Muscle of arm (tissue), 14 donors: Measurements from ENCODE around the gene ID2. TPM values are rescaled to one million over a fixed set of nuclear protein-coding genes. Genes with fewer than 3 reads are reported as not detected.
A peak's percentile ranks its signal among the peaks of the same experiment; 100 is the strongest.

Experiments used
- DNase-seq: peaks from one replicate; pipeline ENCODE4 v3.0.0-alpha.2; 2013
- long read RNA-seq, 11 donors: transcript quantifications; one replicate each; lab custom pipeline, GENCODE V29; 2026
- polyA plus RNA-seq, 12 donors: library from polyadenylated mRNA; unstranded; fragments of 120-200 nt; gene quantifications; one replicate each; pipeline ENCODE4 v1.2.1, GENCODE V29; 2013; ENCODE audit not compliant: insufficient read length in 12 of 12

The ID2 gene, protein sequence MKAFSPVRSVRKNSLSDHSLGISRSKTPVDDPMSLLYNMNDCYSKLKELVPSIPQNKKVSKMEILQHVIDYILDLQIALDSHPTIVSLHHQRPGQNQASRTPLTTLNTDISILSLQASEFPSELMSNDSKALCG
- 100 to 1,000 TPM in 2 of 12 donors, 10 to 100 TPM in 9, not detected in 1; 24.6 to 163 (median 34.2) TPM for polyA plus RNA-seq
- long read RNA-seq, donor 1, transcript ID2-204 (2 exons, 474 nt): minor isoform, 21 of 461 reads
- long read RNA-seq, donor 1, transcript ID2-203 (3 exons, 1,362 nt): major isoform, 323 of 461 reads
- long read RNA-seq, donor 1, partial matches to known transcripts: 116 of 461 reads
- long read RNA-seq, donor 1, other reads (novel, unspliced or antisense): 0 of 461 reads
- long read RNA-seq, donor 2, transcript ID2-203 (3 exons, 1,362 nt): major isoform, 27 of 29 reads
- long read RNA-seq, donor 2, partial matches to known transcripts: 0 of 29 reads
- long read RNA-seq, donor 2, other reads (novel, unspliced or antisense): 0 of 29 reads
- long read RNA-seq, donor 3, transcript ID2-203 (3 exons, 1,362 nt): major isoform, 8 of 8 reads
- long read RNA-seq, donor 3, partial matches to known transcripts: 0 of 8 reads
- long read RNA-seq, donor 3, other reads (novel, unspliced or antisense): 0 of 8 reads
- long read RNA-seq, donor 4, transcript ID2-203 (3 exons, 1,362 nt): major isoform, 7 of 7 reads
- long read RNA-seq, donor 4, partial matches to known transcripts: 0 of 7 reads
- long read RNA-seq, donor 4, other reads (novel, unspliced or antisense): 0 of 7 reads
- long read RNA-seq, donor 5, transcript ID2-203 (3 exons, 1,362 nt): major isoform, 20 of 20 reads
- long read RNA-seq, donor 5, partial matches to known transcripts: 0 of 20 reads
- long read RNA-seq, donor 5, other reads (novel, unspliced or antisense): 0 of 20 reads
- long read RNA-seq, donor 6, transcript ID2-203 (3 exons, 1,362 nt): major isoform, 14 of 14 reads
- long read RNA-seq, donor 6, partial matches to known transcripts: 0 of 14 reads
- long read RNA-seq, donor 6, other reads (novel, unspliced or antisense): 0 of 14 reads
- long read RNA-seq, donor 7, transcript ID2-203 (3 exons, 1,362 nt): major isoform, 19 of 20 reads
- long read RNA-seq, donor 7, partial matches to known transcripts: 0 of 20 reads
- long read RNA-seq, donor 7, other reads (novel, unspliced or antisense): 0 of 20 reads
- long read RNA-seq, donor 8, transcript ID2-203 (3 exons, 1,362 nt): major isoform, 23 of 24 reads
- long read RNA-seq, donor 8, partial matches to known transcripts: 0 of 24 reads
- long read RNA-seq, donor 8, other reads (novel, unspliced or antisense): 0 of 24 reads
- long read RNA-seq, donor 9, transcript ID2-203 (3 exons, 1,362 nt): major isoform, 28 of 43 reads
- long read RNA-seq, donor 9, partial matches to known transcripts: 14 of 43 reads
- long read RNA-seq, donor 9, other reads (novel, unspliced or antisense): 0 of 43 reads
- long read RNA-seq, donor 10, transcript ID2-203 (3 exons, 1,362 nt): major isoform, 18 of 19 reads
- long read RNA-seq, donor 10, partial matches to known transcripts: 0 of 19 reads
- long read RNA-seq, donor 10, other reads (novel, unspliced or antisense): 0 of 19 reads
- long read RNA-seq, donor 11, transcript ID2-203 (3 exons, 1,362 nt): major isoform, 28 of 30 reads
- long read RNA-seq, donor 11, partial matches to known transcripts: 0 of 30 reads
- long read RNA-seq, donor 11, other reads (novel, unspliced or antisense): 0 of 30 reads

GRCh38 chr2:8681786-8682692, at the start of gene ID2:
TSS of gene ID2 (plus strand) at chr2:8682056. CDS start at chr2:8682166, 110 bp downstream.
- DNase-seq: peak; percentile 99

DNA sequence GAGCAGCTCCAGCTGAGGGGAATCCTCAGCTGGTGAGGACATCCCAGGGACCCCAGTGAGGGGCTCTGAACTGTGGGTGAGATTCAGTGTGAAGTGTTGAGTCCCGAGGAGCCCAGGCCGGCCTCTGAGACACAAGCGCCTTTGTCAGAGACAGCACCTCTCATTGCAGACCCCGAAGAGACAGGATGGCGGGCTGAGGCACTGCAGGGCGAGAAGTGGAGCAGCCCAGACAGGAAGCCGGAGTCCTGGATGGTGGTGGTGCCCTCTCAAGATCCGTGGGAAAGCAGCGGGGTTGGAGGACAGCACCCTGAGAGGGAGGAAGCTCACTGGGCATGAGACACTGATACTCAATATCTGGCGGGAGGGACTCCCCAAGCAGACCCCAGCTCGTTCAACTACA, 49.1 kb upstream of the ID2 start:
- DNase-seq: no peak

DNA sequence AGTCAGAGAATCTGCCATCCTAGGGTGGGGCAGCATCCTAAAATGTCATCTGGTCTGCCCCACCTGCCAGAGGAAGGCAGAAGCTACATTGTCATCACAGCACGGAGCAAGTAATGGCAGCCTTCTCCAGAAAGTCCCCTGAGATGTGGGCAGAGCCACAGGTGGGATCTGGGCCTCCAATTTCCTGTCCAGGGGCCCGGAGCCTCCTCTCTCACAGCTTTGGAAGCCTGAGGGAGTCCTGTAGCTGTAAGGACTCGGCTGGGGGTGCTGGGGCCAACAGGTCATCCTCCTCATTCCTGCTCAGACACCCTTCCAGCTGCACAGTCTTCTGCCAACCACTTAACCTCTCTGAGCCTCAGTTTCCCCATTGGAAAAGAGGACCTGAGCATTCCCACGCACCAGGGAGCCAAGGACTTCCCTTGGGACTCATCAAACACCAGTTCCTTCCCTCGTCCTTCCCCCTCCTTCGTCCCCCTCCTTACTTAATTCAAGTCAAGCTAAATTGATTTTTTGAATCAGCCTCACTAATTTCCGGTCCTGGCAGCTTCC, 48.6 kb upstream of the ID2 start:
- no peak for DNase-seq

DNA sequence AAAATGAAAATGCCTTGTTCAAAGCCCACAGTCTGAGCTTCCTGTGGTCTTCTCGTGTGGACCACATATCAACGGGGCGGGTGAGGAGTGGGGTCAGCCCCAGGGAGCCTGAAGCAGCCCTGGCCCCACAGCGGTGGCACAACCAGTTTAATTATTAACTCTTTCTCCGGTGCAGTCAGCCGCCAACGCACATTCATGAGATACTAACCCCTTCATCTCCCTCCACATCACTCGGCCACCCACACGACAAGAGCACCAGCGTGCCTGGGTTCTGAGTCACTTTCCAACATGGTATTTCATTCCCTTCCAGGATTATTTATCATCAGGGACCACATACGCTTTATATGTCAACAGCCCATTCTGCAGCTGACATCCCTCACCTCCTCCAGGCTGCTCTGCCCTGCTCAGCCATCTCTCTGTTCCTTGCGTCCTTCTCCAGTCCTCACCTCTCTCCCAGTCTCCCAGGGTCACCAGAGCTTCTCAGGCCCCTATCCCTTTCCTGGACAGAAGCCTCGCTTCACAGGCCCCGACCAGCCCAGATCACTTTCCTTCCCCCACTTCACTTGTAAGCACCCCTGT, 48.0 kb upstream of the ID2 start:
- no peak for DNase-seq

- DNase-seq: no peak
Observed at GRCh38 chr2:8634466-8635172, 47.2 kb upstream of the ID2 start.

DNA sequence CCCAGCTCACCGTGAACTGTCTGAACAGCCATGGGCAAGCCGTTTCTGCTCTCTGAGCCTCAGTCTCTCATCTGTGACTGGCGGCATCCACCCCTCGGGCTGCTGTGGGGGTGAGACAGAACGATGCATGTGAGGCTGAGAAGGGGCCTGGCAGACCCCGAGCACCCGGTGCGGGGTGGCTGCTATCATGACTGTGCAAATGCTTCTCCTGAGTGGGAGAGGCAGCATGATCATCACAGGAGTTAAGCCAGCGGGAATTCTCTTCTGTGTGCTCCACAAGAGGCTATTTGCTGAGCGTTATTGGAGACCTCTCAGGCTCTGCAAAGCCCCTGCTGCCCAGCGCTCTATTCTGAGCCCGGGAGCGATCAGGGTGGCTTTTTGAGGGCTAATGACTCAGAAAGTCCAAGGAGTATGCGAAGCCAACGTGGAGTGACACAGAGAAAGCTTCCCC, 45.8 kb upstream of the ID2 start:
- DNase-seq: no peak

GRCh38 chr2:8636721-8637636, 44.9 kb upstream of the ID2 start:
- no peak for DNase-seq

DNA sequence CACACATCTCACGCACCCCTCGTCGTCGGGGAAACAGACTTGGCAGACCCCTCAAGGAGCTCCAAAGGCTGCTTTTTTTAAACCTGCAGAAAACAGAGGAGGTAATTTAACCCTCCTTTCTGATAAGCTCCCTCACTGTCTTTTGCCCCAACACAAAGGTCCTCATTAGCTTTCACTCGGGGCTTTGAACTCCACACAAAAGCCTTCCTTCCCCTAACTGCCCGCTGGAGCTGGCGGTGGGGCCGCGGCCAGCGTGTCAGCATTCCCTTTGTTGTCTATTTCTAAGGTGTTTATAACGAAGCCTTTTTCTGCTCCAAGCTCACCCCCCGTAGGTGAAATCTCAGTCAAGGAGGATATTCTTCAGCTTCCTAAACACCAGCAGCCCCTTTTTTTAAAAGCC, 43.5 kb upstream of the ID2 start:
- DNase-seq: no peak

DNA sequence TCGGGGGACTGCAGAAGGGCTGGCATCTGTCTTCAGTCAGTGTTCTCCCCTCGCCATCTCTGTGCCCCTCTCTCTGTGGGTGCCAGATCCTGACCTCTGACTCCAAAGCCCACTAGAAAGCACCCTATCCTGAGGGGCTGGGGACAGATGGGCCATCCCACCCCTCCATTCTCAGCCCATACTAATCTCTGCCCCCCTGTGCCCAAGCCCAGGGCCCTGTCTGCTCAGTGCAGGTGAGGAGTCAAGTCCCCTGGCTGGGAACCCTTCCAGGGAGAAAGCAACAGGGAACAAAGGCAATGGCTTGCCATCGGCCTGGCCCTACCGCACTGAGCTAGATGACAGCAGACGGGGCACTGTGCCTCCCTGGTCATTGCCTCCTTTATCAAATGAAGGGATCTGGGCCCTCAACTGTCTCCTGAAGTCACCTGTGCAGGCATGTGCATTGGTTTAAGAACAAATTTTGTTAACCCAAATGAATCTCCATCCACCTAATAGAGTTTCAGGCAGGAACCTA, 42.7 kb upstream of the ID2 start:
- no peak for DNase-seq

DNA sequence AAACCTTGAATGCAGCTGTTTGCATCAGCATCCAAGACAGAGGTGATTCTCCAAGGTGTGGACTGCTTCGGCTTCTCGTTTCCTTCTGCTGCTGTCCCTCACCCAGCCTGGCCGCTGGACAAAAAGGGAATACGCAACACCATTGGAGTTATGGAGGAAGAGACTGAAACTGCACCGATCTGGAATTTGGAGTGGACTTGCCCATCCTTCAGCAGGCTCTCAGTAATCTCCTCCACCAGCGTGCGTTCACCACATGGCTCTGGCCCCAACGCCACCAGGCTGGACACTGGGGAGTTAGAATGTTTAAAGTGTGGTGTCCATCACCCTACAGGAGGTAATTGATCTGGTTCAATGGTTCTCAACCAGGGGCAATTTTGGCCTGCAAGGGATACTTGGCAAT, 41.4 kb upstream of the ID2 start:
- no peak for DNase-seq

GRCh38 chr2:8641301-8641965, 40.4 kb upstream of the ID2 start:
- no peak for DNase-seq

GRCh38 chr2:8642366-8643068, 39.3 kb upstream of the ID2 start:
- DNase-seq: no peak

GRCh38 chr2:8643250-8643995, 38.4 kb upstream of the ID2 start:
- DNase-seq: no peak

DNA sequence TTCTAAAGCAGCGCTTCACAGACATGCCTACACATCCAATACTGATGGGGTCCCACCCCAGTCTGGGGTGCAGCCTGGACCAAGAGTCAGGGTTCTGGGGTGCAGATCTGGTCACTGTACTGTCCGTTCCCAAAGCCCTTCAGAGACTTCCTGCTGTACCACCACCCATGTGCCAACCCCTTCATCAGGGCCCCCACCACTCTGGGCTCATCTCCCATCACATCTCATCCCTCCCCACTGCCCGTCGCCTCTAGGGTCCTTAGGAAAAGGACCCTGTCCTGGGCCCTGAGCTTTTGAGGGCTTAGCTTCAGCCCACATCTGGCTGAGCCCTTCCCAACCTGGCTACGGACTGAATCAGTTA, 37.9 kb upstream of the ID2 start:
- DNase-seq: no peak

DNA sequence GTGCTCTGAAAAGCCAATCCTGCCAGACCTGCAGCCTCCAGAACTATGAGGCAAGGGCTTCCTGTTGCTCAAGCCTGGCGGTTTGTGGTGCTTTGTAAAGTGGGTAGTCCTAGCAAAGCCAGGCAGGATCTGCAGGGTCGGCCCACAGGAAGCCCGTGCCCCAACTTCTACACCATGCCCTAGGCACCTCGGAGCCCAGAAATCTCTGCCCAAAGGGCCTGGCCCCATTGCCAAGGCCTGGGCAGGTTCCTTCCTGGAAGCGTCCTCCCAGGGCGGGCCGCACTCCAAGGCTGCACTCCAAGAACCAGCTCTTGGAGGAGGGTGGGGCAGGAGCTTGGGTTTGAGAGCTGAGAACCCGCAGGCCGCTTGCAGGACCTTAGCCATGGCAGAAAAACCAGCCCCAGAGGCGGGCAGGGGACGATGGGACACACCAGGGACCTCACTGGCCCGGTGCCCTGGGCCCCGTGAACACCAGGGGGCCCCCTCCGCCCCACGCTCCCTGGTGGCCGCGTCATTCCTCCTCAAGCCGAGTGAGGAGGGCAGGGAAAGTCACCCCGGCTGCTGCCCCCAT, 37.2 kb upstream of the ID2 start:
- no peak for DNase-seq
